Right forelimb (tissue), 1 donor: ENCODE measurements around the gene IVL.

Experiments used
- DNase-seq: peaks from one replicate; pipeline ENCODE4 v3.0.0-alpha.2; 2018

The IVL gene

GRCh38 chr1:152899027-152899426, 9.3 kb upstream of the IVL start:
- DNase-seq: no peak

- DNase-seq: no peak
Observed at GRCh38 chr1:152899883-152900282, 8.5 kb upstream of the IVL start.

DNA sequence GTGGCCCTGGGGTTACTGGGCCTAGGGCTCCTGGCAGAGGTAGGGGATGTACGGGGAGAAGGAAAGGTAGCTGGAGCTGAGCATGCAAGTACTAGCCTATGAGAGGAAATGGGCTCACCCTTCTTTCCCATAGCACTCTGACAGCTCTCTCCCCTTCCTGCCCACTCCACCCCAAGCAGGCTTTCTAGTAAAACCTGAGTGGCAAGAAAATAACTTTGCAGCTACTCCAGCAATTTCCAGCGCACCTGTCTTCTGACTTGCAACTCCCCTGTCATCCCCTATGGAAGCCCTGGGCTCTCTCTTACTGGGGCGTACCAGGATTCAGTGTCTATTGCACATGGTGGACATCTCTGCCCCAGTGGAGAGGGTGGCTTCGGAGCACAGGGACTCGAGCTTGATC, 6.7 kb upstream of the IVL start:
- DNase-seq: no peak

DNA sequence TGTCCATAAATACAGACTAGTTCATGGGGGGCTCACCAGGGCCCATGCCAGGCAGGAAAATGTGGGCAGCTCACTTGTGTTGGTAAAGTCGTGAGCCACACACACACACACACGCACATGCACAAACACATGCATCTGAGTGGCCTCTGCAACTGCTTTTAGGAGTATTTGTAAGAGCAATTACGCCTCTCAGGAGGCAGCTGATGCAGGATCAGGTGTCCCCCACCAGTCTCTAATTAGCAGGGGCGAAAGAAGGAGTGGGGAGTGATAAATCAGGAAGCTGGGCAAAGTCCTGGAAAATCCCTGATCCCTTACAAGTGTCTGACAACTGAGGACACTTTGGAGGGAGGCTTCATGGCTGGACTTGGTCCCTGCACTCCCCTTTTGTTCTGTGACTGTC, 5.7 kb upstream of the IVL start:
- DNase-seq: no peak

DNA sequence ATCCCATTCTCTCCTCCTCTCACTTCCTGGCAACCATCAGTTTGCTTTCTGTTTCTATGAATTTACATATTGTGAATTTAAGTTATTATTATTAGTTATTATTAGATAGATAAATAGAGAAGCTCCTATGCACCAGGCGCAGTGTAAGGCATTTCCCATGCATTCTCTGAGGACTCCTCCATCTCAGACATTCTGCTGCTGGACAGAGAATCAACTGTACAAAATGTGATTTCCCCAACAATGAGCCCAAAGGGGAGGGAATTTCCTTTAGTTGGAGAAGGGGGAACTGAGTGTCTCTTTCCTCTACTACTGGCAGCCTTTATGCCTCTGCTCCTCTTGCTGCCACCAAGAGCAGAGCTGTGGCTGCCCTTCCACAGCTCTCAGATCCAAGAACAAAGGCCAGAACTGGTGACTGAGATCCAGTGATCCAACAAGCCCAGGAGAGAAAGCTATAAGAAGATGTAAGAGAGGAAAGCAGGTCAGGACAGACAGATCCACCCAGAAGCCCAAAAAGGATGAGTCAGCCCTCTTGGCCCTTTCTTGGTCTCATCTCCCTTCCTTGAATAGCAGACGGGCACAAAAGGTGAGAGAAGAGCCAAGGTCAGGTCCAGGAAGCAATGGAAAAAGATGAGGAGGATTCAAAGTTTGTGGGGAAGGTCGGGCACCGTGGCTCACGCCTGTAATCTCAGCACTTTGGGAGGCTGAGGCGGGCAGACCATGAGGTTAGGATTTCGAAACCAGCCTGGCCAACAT, 3.5 kb upstream of the IVL start:
- DNase-seq: no peak

DNA sequence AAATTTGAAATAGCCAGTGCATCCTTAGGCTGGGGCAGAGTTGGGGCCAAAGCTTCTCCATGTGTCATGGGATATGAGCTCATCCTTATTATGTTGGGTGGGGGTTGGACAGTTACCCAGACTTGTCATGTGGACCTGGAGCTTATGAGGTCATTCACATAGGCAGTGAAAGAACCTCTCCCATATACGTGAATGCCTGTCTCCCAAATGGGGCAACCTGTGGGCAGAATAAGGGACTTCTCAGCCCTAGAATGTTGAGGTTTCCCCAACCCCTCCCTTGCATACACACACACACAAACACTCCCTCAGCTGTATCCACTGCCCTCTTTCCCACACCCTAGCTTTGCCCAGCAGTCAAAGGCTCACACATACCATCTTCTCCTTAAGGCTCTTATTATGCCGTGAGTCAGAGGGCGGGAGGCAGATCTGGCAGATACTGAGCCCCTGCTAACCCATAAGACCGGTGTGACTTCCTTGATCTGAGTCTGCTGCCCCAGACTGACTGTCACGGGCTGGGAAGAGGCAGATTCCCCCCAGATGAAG, 2.3 kb upstream of the IVL start:
- DNase-seq: no peak

- no peak for DNase-seq
Observed at GRCh38 chr1:152909206-152909605, 860 bp downstream of the IVL start.

- no peak for DNase-seq
Observed at GRCh38 chr1:152912471-152912870, 4.1 kb downstream of the IVL start.

DNA sequence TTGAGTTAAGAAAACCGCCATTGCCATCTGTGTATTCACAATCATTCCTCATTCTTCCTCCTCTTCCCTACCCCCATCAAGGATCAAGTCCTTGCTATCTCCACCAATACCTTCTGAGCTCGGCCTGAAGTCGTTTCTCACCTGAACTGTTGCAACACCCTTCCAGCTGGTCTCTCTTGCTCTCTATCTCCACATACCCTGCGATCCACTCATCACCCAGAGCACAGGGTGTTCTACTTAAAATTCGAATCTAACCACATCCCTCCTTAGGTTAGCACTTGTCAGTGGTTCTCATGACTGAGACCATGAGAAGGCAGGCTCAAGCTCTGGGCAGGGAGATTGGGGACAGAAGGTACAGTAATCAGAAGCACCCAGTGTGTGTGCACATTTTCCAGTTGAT, 4.6 kb downstream of the IVL start:
- DNase-seq: no peak

- no peak for DNase-seq
Observed at GRCh38 chr1:152917794-152918193, 9.4 kb downstream of the IVL start.

DNA sequence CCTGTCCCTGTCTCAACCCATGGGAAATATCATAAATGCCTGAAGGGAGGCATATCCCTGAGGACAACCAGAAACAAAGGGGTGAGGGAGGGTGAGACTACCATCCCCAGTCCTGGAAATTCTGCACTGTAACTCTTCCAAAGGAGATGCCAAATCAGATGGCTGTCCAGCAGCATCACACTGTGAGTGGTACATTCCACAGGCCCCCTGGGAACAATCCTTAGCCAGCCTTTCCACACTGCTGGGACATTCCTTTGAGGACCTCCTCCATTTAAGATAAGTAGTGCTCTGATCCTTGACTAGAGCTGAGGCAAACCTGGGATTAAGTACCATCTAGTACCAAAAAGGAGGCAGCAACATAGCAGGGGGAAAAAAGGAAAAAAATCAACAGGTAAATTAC, 10.7 kb downstream of the IVL start:
- no peak for DNase-seq

DNA sequence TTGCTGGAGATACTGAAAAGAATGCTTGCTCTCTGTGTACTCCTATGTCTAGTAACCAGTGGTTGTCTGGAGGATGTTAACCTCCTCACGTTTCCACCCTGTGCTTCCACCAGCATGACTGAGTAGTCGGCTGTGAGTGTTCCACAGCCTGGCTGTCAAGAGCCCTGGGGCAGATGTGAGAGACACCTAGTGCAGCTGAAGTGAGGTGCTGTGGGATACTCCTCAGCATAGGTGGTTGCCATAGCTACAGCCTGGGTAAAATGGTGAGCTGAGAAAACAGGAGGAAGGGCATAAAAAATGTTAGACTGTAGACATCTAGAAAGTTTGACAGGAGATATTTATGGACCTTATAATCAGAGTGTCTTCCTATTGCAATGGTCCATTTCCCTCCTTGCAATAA, 15.8 kb downstream of the IVL start:
- no peak for DNase-seq

- no peak for DNase-seq
Observed at GRCh38 chr1:152926091-152926490, 17.7 kb downstream of the IVL start.

DNA sequence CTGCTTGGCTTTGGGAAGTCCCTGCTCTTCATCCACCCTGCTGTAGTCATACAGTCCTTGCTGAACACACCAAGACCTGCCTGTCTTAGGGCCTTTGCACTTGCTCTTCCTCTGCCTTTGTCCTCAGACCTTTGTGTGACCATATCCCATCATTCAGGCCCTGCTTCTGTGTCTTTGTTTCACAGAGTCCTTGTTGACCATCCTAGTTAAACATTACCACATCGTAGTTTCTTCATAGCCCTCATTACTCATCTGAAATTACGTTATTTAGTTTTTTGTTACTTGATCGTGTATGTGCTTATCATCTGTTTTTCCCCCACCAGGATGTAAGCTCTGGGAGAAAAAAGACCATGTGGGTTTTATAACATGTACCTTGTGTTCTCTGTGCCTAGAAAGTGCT, 20.3 kb downstream of the IVL start:
- no peak for DNase-seq

GRCh38 chr1:152932170-152932811, 23.9 kb downstream of the IVL start:
- no peak for DNase-seq

DNA sequence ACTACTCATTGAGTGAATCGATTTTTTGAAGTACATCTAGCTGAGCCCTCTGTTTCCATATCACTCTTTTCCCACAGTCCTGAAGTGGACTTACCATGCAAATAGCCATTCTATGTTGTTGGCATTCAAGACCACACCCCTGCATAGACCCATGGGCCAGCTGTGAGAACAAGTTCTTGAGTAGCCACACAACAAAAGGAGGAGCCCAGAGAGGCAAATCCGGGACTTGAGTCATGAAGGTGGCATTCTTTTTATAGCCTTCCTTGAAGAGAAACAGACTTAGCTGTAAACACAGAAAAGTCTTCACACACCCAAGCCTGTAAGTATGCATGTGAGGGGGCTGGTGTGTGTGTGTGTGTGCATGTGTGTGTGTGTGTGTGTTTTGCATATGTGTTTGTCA, 24.9 kb downstream of the IVL start:
- DNase-seq: no peak

DNA sequence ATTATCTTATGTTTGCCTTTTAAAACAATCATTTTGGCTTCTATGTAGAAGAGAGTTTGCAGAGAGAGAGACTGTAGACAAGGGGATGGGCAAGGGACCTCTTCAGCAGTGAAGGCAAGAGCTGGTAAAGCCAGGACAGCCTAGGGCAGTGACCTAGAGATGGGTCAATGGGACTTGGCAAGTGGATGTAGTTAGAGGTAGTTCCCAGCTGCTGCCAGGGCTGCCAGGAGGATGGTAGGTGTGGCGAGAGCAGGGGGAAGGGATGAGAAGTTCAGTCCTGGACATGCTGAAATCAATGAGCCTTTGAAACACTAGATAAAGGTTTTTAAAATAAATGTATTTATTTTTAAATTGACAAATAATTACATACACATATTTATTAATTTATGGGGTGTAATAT, 32.3 kb downstream of the IVL start:
- DNase-seq: no peak

DNA sequence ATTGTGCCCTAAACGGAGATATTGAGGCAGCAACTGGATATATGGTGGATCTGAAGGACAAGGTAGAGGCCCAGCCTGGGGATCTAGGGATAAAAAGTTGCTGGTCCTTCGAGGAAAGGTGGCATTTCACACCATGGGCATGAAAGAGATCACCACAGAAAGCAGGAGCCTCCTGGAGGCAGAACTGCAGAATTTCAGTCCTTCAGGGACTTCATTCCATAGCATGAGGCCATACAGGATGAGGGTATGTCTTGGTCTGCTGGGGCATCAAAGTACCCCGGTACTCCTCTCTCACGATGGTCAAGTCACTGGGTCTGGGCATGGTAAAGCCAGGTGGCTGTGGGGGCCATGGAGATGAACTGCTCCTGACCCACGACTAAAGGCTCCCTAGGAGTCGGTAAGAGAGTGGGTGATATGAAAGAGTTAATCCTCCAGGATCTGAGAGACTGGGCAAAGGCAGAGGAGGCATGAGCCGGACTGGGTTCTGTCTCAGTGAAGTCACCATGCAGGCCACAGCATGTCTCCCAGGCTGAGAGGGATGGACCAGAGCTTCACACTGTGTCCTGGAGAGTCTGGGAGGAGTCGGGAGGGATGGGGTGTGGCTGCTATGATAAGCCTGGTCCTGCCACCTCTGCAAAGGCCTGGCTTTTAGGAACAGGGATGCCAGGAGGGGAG, 32.8 kb downstream of the IVL start:
- no peak for DNase-seq

GRCh38 chr1:152942161-152942560, 33.8 kb downstream of the IVL start:
- no peak for DNase-seq

GRCh38 chr1:152946248-152946647, 37.9 kb downstream of the IVL start:
- no peak for DNase-seq

GRCh38 chr1:152946651-152947256, 38.4 kb downstream of the IVL start, which contains the start of gene SPRR5:
TSS of gene SPRR5 (plus strand) at chr1:152947206. CDS start at chr1:152948555, 1,349 bp downstream.
- DNase-seq: no peak

DNA sequence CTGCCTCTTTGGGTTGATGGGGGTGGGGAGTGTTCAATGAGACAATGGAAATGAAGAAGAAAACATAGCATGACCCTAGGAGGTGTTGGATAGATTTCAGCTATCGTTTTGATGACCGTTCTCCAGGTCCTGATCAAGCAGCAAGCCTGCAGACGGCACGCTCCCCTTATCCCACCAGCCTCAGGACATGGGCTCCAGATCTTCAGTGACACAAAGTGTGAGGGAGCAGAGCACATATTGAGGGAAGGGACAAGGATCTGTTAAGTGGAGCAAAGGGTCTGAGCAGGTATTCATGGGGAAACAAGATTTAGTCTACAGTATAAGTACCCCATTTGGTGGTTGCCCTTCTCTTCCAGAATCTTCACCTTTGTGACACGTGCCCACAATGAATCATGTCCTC, 43.4 kb downstream of the IVL start:
- no peak for DNase-seq

- no peak for DNase-seq
Observed at GRCh38 chr1:152953761-152954160, 45.4 kb downstream of the IVL start.
